Measurements from ENCODE around the gene SLC6A8.
A peak's percentile ranks its signal among the peaks of the same experiment; 100 is the strongest.

The SLC6A8 gene

GRCh38 chrX:153731845-153732215 lies 44.1 kb downstream of the SLC6A8 start:
- no peak for TF ChIP-seq CTCF (IDR thresholded peaks at IDR 0.05; ENCODE audit: low read depth, low read length, missing control alignments)
- DNase-seq (ENCODE audit: low read depth), result no peak
- H3K4me3 ChIP-seq (ENCODE audit: low read depth, low read length), result no peak overlapping the region

GRCh38 chrX:153732401-153732800 lies 44.7 kb downstream of the SLC6A8 start:
- H3K4me3 ChIP-seq (ENCODE audit: low read depth, low read length), result no peak overlapping the region
- DNase-seq (ENCODE audit: low read depth), result no peak
- TF ChIP-seq CTCF (IDR thresholded peaks at IDR 0.05; ENCODE audit: low read depth, low read length, missing control alignments), result no peak

- no peak for TF ChIP-seq CTCF (IDR thresholded peaks at IDR 0.05; ENCODE audit: low read depth, low read length, missing control alignments)
- no peak for DNase-seq (ENCODE audit: low read depth)
- no peak overlapping the region for H3K4me3 ChIP-seq (ENCODE audit: low read depth, low read length)
These were observed 46.0 kb downstream of the SLC6A8 start for GRCh38 chrX:153733651-153734240.

- no peak for TF ChIP-seq CTCF (IDR thresholded peaks at IDR 0.05; ENCODE audit: low read depth, low read length, missing control alignments)
- DNase-seq (ENCODE audit: low read depth), result no peak
- H3K4me3 ChIP-seq (ENCODE audit: low read depth, low read length), result no peak overlapping the region
These were observed 47.1 kb downstream of the SLC6A8 start for GRCh38 chrX:153734871-153735270.

- DNase-seq (ENCODE audit: low read depth), result no peak
These were observed 47.5 kb downstream of the SLC6A8 start for GRCh38 chrX:153735274-153735673.

GRCh38 chrX:153736071-153736820 lies 48.5 kb downstream of the SLC6A8 start:
- no peak overlapping the region for H3K4me3 ChIP-seq (ENCODE audit: low read depth, low read length)
- no peak for TF ChIP-seq CTCF (IDR thresholded peaks at IDR 0.05; ENCODE audit: low read depth, low read length, missing control alignments)
- no peak for DNase-seq (ENCODE audit: low read depth)

More at GRCh38 chrX:153735274-153735673, 47.5 kb downstream of the SLC6A8 start:
- peak; percentile 34 for TF ChIP-seq CTCF (IDR thresholded peaks at IDR 0.05; ENCODE audit: low read depth, low read length, missing control alignments)
- H3K4me3 ChIP-seq (ENCODE audit: low read depth, low read length), result no peak overlapping the region

All from GM12864 (cell line).